Natural killer cell (primary cell): ENCODE measurements around the gene SLC24A3. TPM values are rescaled to one million over a fixed set of nuclear protein-coding genes. Genes with fewer than 3 reads are reported as not detected.

Source experiments
- ATAC-seq, 3 donors: fragments of 150-1000 bp in 2 of 3; fragments of 200-7000 bp in 1 of 3; cut with Tn5 transposase; 1 replicate in 1 of 3; 2 replicates in 2 of 3; pipeline ENCODE4 v1.10.0; 2021; ENCODE audit warnings: mild to moderate bottlenecking in 2 of 3, moderate library complexity in 2 of 3
- DNase-seq, 2 donors: peaks; one replicate each; pipeline versions ENCODE4 v3.0.0 to v3.0.0-alpha.2; 2013 to 2021; ENCODE audit warnings: mixed read lengths in 1 of 2
- H3K27ac ChIP-seq: one replicate; pipeline ENCODE4 v1.5.1; 2013; ENCODE audit warnings: mild to moderate bottlenecking, low read length
- H3K27me3 ChIP-seq: one replicate; pipeline ENCODE4 v1.6.1; 2013; ENCODE audit warnings: low read length; ENCODE audit not compliant: control insufficient read depth, insufficient read depth
- H3K36me3 ChIP-seq: one replicate; pipeline ENCODE4 v1.6.1; 2013; ENCODE audit warnings: low read length; ENCODE audit not compliant: control insufficient read depth, insufficient read depth
- H3K4me1 ChIP-seq: one replicate; pipeline ENCODE4 v1.6.1; 2013; ENCODE audit warnings: low read length; ENCODE audit not compliant: control insufficient read depth, insufficient read depth
- H3K4me3 ChIP-seq: one replicate; pipeline ENCODE4 v1.5.1; 2013; ENCODE audit warnings: low read length
- H3K9me3 ChIP-seq: one replicate; pipeline ENCODE4 v1.6.1; 2013; ENCODE audit warnings: low read length; ENCODE audit not compliant: control insufficient read depth, insufficient read depth
- H3K27ac Mint-ChIP-seq, 2 donors: one replicate each; pipeline ENCODE4 v1.8.0; 2022; ENCODE audit warnings: mild to moderate bottlenecking in 2 of 2, mixed read lengths in 2 of 2, moderate library complexity in 1 of 2
- H3K27me3 Mint-ChIP-seq, 2 donors: one replicate each; pipeline ENCODE4 v1.8.0; 2022; ENCODE audit warnings: low read depth in 2 of 2, mixed read lengths in 2 of 2
- H3K36me3 Mint-ChIP-seq: one replicate; pipeline ENCODE4 v1.8.0; 2022; ENCODE audit warnings: mixed read lengths
- H3K4me1 Mint-ChIP-seq, 2 donors: one replicate each; pipeline ENCODE4 v1.8.0; 2022; ENCODE audit warnings: mixed read lengths in 2 of 2
- H3K4me3 Mint-ChIP-seq: one replicate; pipeline ENCODE4 v1.8.0; 2022; ENCODE audit warnings: mild to moderate bottlenecking, moderate library complexity, mixed read lengths
- H3K9me3 Mint-ChIP-seq, 2 donors: one replicate each; pipeline ENCODE4 v1.8.0; 2022; ENCODE audit warnings: mixed read lengths in 2 of 2
- WGBS: methylation state at CpG from one replicate; pipeline ENCODE4 v1.1.7; 2013; ENCODE audit warnings: missing lambda C conversion rate; ENCODE audit not compliant: insufficient coverage; 5-methylcytosine and 5-hydroxymethylcytosine counted together
- intact Hi-C: fragments of 100-400 bp; cut with micrococcal nuclease; formaldehyde crosslinking; loops from one replicate; pipeline ENCODE4 v1.14.2; 2022
- total RNA-seq, 4 donors: library from RNA; stranded (reverse); fragments of 120-200 nt in 1 of 4; gene quantifications; one replicate each; pipeline versions ENCODE4 v1.2.3 to v1.2.4, GENCODE V29; 2013 to 2022
- TF ChIP-seq, protein P1 (sequence below): fragments of 200-600 bp; IDR thresholded peaks from one replicate; pipeline ENCODE4 v1.8.0; 2022; ENCODE audit warnings: antibody characterized with exemption

The SLC24A3 gene
- total RNA-seq, 3 donors from 2014 or later (not counting 1 experiment from before 2014, with no cell fraction given) = 0.09 to 5.5 (median 0.99) TPM

DNA sequence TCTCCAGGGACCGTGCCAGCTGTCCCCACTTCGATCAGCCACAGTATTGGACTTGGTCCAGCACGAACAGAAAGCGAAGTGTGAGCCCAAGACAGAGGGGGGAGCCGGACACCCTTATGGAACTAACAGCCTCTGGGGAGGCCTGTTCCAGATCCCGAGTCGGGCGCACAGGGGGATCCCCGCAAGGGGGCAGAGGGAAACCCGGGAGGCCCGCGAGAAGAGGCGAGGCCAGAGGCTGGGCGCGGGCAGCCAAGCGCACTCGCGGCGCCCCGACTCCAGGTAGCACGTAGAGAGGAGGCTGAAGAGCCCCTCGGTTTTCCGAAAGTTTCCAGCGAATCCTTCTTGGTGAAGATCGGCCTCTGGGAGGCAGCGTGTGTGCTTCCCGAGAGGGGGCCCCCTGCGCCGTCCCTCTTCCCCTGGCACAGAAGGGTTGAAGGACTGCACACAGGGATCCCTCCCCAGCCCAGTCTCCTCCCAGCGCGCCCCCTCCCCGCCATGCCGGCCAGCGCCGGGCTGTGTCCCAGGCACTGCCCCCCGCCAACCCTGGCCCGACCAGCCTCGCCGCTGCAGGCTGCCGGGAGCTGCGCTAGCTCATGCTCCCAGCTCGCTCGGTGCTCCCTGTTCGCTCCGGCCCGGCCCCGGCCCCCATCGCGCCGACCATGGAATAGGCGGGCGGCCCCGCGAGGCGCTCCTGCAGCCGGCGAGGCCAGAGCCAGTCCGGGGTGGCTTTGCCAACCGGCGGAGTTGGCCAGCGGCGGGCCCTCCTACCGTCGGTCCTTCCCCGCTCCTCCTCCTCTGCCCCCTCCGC lies 577 bp upstream of the SLC24A3 start:
- peak overlapping the region; percentile 68 for H3K4me3 Mint-ChIP-seq
- no peaks in the 10 kb centered on the region for H3K9me3 ChIP-seq
- intact Hi-C loops = no loop called here
- no peak overlapping the region for H3K4me3 ChIP-seq
- H3K27me3 Mint-ChIP-seq = peaks cover 47 to 73% of the 10 kb centered on the region in 2 donors
- H3K27ac ChIP-seq = no peak overlapping the region
- no peak overlapping the region for H3K27ac Mint-ChIP-seq
- H3K4me1 ChIP-seq = peaks cover 4% of the 10 kb centered on the region
- no peaks in the 10 kb centered on the region for H3K4me1 Mint-ChIP-seq
- ATAC-seq (no peak), DNase-seq (no peak)
- H3K27me3 ChIP-seq = peaks cover 6% of the 10 kb centered on the region
- 5% methylated on average over 60 of the region's 66 CpGs for whole genome bisulfite sequencing
- no peaks in the 10 kb centered on the region for H3K36me3 ChIP-seq
- TF ChIP-seq, protein P1, sequence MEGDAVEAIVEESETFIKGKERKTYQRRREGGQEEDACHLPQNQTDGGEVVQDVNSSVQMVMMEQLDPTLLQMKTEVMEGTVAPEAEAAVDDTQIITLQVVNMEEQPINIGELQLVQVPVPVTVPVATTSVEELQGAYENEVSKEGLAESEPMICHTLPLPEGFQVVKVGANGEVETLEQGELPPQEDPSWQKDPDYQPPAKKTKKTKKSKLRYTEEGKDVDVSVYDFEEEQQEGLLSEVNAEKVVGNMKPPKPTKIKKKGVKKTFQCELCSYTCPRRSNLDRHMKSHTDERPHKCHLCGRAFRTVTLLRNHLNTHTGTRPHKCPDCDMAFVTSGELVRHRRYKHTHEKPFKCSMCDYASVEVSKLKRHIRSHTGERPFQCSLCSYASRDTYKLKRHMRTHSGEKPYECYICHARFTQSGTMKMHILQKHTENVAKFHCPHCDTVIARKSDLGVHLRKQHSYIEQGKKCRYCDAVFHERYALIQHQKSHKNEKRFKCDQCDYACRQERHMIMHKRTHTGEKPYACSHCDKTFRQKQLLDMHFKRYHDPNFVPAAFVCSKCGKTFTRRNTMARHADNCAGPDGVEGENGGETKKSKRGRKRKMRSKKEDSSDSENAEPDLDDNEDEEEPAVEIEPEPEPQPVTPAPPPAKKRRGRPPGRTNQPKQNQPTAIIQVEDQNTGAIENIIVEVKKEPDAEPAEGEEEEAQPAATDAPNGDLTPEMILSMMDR = no peak
- H3K36me3 Mint-ChIP-seq = no peaks in the 10 kb centered on the region
- H3K9me3 Mint-ChIP-seq = no peaks in the 10 kb centered on the region

- Histone ChIP-seq H3K36me3 (no peaks in the 10 kb centered on the region), H3K9me3 (no peaks in the 10 kb centered on the region), H3K4me3 (no peak overlapping the region), H3K4me1 (peaks cover 4% of the 10 kb centered on the region), H3K27me3 (peaks cover 6% of the 10 kb centered on the region), H3K27ac (no peak overlapping the region)
- H3K27ac Mint-ChIP-seq = no peak overlapping the region
- TF ChIP-seq, protein P1 = no peak
- no peaks in the 10 kb centered on the region for H3K9me3 Mint-ChIP-seq
- intact Hi-C loops = no loop called here
- H3K4me1 Mint-ChIP-seq = no peaks in the 10 kb centered on the region
- H3K36me3 Mint-ChIP-seq = no peaks in the 10 kb centered on the region
- ATAC-seq (peak; percentile 57 to 85 (median 83)), DNase-seq (peak in 1 of 2 donors; percentile 16)
- WGBS = 8% methylated on average over 58 of the region's 58 CpGs
- H3K4me3 Mint-ChIP-seq = no peak overlapping the region
- peaks cover 55 to 72% of the 10 kb centered on the region in 2 donors for H3K27me3 Mint-ChIP-seq
Measured at GRCh38 chr20:19212821-19213502, 520 bp downstream of the SLC24A3 start.

DNA sequence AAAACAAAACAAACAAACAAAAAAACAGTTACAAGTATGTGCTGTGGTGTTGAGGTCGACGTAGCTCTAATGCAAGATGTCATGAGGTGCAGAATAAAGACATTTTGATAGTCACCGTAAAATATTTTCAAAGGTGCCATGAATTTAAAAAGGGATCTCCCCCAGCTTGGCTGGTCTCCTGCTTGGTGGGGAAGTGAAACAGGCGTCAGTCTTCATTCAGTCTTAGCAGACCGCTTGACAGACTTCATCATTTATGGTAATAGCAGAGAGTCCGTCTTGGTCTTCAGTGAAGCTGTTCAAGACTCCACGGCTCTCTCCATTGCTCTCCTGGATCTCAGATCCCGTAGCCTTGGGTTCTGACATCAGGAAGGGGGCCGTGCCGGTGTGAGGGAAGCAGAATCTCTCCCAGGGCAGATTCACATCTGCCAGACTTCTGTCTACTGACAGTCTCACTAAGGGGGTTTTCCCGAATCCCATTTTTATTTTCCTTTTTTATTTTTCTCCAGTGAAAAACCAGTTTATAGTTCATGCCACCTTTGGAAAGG lies 1.6 kb downstream of the SLC24A3 start:
- peaks cover 6% of the 10 kb centered on the region for H3K27me3 ChIP-seq
- no peak overlapping the region for H3K4me3 ChIP-seq
- Mint-ChIP-seq H3K9me3 (no peaks in the 10 kb centered on the region), H3K4me1 (no peaks in the 10 kb centered on the region), H3K27ac (no peak overlapping the region), H3K4me3 (no peak overlapping the region), H3K27me3 (peaks cover 54 to 72% of the 10 kb centered on the region in 2 donors), H3K36me3 (no peaks in the 10 kb centered on the region)
- H3K4me1 ChIP-seq = peaks cover 4% of the 10 kb centered on the region
- DNase-seq = no peak
- H3K9me3 ChIP-seq = no peaks in the 10 kb centered on the region
- no peaks in the 10 kb centered on the region for H3K36me3 ChIP-seq
- no peak overlapping the region for H3K27ac ChIP-seq
- intact Hi-C loops = no loop called here
- WGBS = 79% methylated on average over 11 of the region's 11 CpGs
- TF ChIP-seq, protein P1 = no peak
- ATAC-seq = no peak
